Spinal cord (tissue), 10 donors: ENCODE measurements around the gene NCAM1. TPM values are rescaled to one million over a fixed set of nuclear protein-coding genes. Genes with fewer than 3 reads are reported as not detected.
"Not testable (repeated sequence)": the region's sequence is repeated elsewhere in the genome, so short reads cannot be mapped to it uniquely, and the experiment has no call there.

Experiments used
- DNase-seq, 6 donors: peaks; one replicate each; pipeline versions ENCODE4 v3.0.0 to v3.0.0-alpha.2; 2013 to 2015; ENCODE audit warnings: low spot score in 6 of 6, low read depth in 4 of 6
- H3K27ac ChIP-seq: one replicate; pipeline ENCODE4 v1.5.1; 2013; ENCODE audit warnings: low read depth, low read length, control low read depth
- H3K27me3 ChIP-seq: one replicate; pipeline ENCODE4 v1.6.1; 2013; ENCODE audit warnings: low read length; ENCODE audit not compliant: control insufficient read depth, insufficient read depth
- H3K36me3 ChIP-seq: one replicate; pipeline ENCODE4 v1.6.1; 2013; ENCODE audit warnings: low read length; ENCODE audit not compliant: control insufficient read depth, insufficient read depth
- H3K4me1 ChIP-seq: one replicate; pipeline ENCODE4 v1.6.1; 2013; ENCODE audit warnings: low read length; ENCODE audit not compliant: control insufficient read depth, insufficient read depth
- H3K4me3 ChIP-seq: one replicate; pipeline ENCODE4 v1.5.1; 2013; ENCODE audit warnings: low read depth, low read length, control low read depth
- H3K9me3 ChIP-seq: one replicate; pipeline ENCODE4 v1.6.1; 2013; ENCODE audit warnings: low read length; ENCODE audit not compliant: control insufficient read depth, insufficient read depth
- WGBS: methylation state at CpG from one replicate; pipeline ENCODE4 v1.1.5; 2013; ENCODE audit warnings: missing lambda C conversion rate; ENCODE audit not compliant: insufficient coverage; 5-methylcytosine and 5-hydroxymethylcytosine counted together
- polyA plus RNA-seq, 2 donors: library from polyadenylated mRNA; unstranded; fragments of 120-200 nt; gene quantifications; one replicate each; pipeline ENCODE4 v1.2.1, GENCODE V29; 2013; ENCODE audit not compliant: insufficient read length in 2 of 2
- total RNA-seq, 2 donors: library from RNA; depleted of rRNA in 1 of 2; stranded (reverse); fragments of 120-200 nt in 1 of 2; fragments of >200 nt in 1 of 2; gene quantifications; one replicate each; pipeline versions ENCODE4 v1.2.3 to v1.2.4, GENCODE V29; 2013 to 2014
- donor health status: healthy.

NCAM1 gene
- total and polyA plus RNA-seq, 4 donors, result 205 to 523 (median 383) TPM

GRCh38 chr11:113286509-113287497 lies 325.6 kb downstream of the NCAM1 start:
- Histone ChIP-seq H3K27ac (no peak overlapping the region), H3K4me3 (no peak overlapping the region), H3K4me1 (peaks cover 6% of the 10 kb centered on the region), H3K27me3 (no peaks in the 10 kb centered on the region), H3K9me3 (no peaks in the 10 kb centered on the region), H3K36me3 (no peaks in the 10 kb centered on the region)
- no peak for DNase-seq
- WGBS, result 96% methylated on average over 4 of the region's 11 CpGs

GRCh38 chr11:113287801-113288200 lies 326.6 kb downstream of the NCAM1 start:
- WGBS, result 71% methylated on average over 3 of the region's 3 CpGs

GRCh38 chr11:113288286-113288863 lies 327.2 kb downstream of the NCAM1 start:
- Histone ChIP-seq H3K36me3 (no peaks in the 10 kb centered on the region), H3K27me3 (no peaks in the 10 kb centered on the region), H3K4me3 (no peak overlapping the region), H3K9me3 (no peaks in the 10 kb centered on the region), H3K27ac (no peak overlapping the region), H3K4me1 (peaks cover 6% of the 10 kb centered on the region)
- DNase-seq, result no peak
- WGBS, result 69% methylated on average over 5 of the region's 6 CpGs

More at GRCh38 chr11:113287801-113288200, 326.6 kb downstream of the NCAM1 start:
- H3K9me3 ChIP-seq, result no peaks in the 10 kb centered on the region
- DNase-seq, result no peak
- no peaks in the 10 kb centered on the region for H3K27me3 ChIP-seq
- no peak overlapping the region for H3K27ac ChIP-seq
- peaks cover 6% of the 10 kb centered on the region for H3K4me1 ChIP-seq
- no peak overlapping the region for H3K4me3 ChIP-seq
- H3K36me3 ChIP-seq, result no peaks in the 10 kb centered on the region

GRCh38 chr11:113289431-113290187 lies 328.4 kb downstream of the NCAM1 start:
- Histone ChIP-seq H3K4me1 (peaks cover 6% of the 10 kb centered on the region), H3K9me3 (no peaks in the 10 kb centered on the region), H3K27ac (no peak overlapping the region), H3K36me3 (no peaks in the 10 kb centered on the region), H3K27me3 (no peaks in the 10 kb centered on the region), H3K4me3 (no peak overlapping the region)
- peak in 5 of 6 donors; percentile 45 to 90 (median 48) for DNase-seq
- 51% methylated on average over 8 of the region's 10 CpGs for WGBS

GRCh38 chr11:113293936-113294335 lies 332.7 kb downstream of the NCAM1 start:
- peaks cover 6% of the 10 kb centered on the region for H3K4me1 ChIP-seq
- DNase-seq, result no peak
- no peaks in the 10 kb centered on the region for H3K36me3 ChIP-seq
- WGBS, result 95% methylated on average over 5 of the region's 5 CpGs
- H3K9me3 ChIP-seq, result no peaks in the 10 kb centered on the region
- no peak overlapping the region for H3K4me3 ChIP-seq
- no peaks in the 10 kb centered on the region for H3K27me3 ChIP-seq
- H3K27ac ChIP-seq, result no peak overlapping the region

GRCh38 chr11:113295993-113296392 lies 334.8 kb downstream of the NCAM1 start:
- WGBS, result 95% methylated on average over 6 of the region's 7 CpGs

GRCh38 chr11:113296447-113297205 lies 335.4 kb downstream of the NCAM1 start:
- no peak overlapping the region for H3K4me3 ChIP-seq
- no peaks in the 10 kb centered on the region for H3K36me3 ChIP-seq
- DNase-seq, result no peak
- H3K27me3 ChIP-seq, result no peaks in the 10 kb centered on the region
- H3K9me3 ChIP-seq, result no peaks in the 10 kb centered on the region
- WGBS, result 100% methylated on average over 2 of the region's 2 CpGs
- no peak overlapping the region for H3K27ac ChIP-seq
- H3K4me1 ChIP-seq, result no peaks in the 10 kb centered on the region

More at GRCh38 chr11:113295993-113296392, 334.8 kb downstream of the NCAM1 start:
- no peak for DNase-seq
- H3K27me3 ChIP-seq, result no peaks in the 10 kb centered on the region
- no peak overlapping the region for H3K27ac ChIP-seq
- H3K4me3 ChIP-seq, result no peak overlapping the region
- H3K4me1 ChIP-seq, result no peaks in the 10 kb centered on the region
- H3K9me3 ChIP-seq, result no peaks in the 10 kb centered on the region
- H3K36me3 ChIP-seq, result no peaks in the 10 kb centered on the region

- not testable (repeated sequence) for H3K27me3 ChIP-seq, H3K27ac ChIP-seq, H3K4me3 ChIP-seq, H3K36me3 ChIP-seq, DNase-seq, H3K4me1 ChIP-seq, H3K9me3 ChIP-seq
- no CpG with 5 or more reads among the region's 3 CpGs for WGBS
Measured at GRCh38 chr11:113298496-113298895, 337.3 kb downstream of the NCAM1 start.

- DNase-seq, result no peak
- Histone ChIP-seq H3K4me1 (peaks cover 5% of the 10 kb centered on the region), H3K27ac (no peak overlapping the region), H3K27me3 (no peaks in the 10 kb centered on the region), H3K36me3 (no peaks in the 10 kb centered on the region), H3K9me3 (no peaks in the 10 kb centered on the region), H3K4me3 (no peak overlapping the region)
Measured at GRCh38 chr11:113304916-113305315, 343.7 kb downstream of the NCAM1 start.
